IPS-20b (cell line): ENCODE measurements around the gene CYP26C1.

Experiments
- H3K27ac ChIP-seq: one replicate; pipeline ENCODE4 v1.5.1; 2013; ENCODE audit warnings: low read length
- H3K27me3 ChIP-seq: 2 replicates; pipeline ENCODE4 v1.6.1; 2013; ENCODE audit warnings: mild to moderate bottlenecking, low read length, inconsistent platforms; ENCODE audit not compliant: insufficient read depth
- H3K36me3 ChIP-seq: 2 replicates; pipeline ENCODE4 v1.6.1; 2013; ENCODE audit warnings: low read depth, mild to moderate bottlenecking, inconsistent platforms, low read length, moderate library complexity; ENCODE audit not compliant: insufficient read depth
- H3K4me1 ChIP-seq: 2 replicates; pipeline ENCODE4 v1.6.1; 2013; ENCODE audit warnings: mild to moderate bottlenecking, control low read depth, inconsistent platforms, low read length, moderate library complexity; ENCODE audit not compliant: insufficient read depth
- H3K4me3 ChIP-seq: 2 replicates; pipeline ENCODE4 v1.5.1; 2013; ENCODE audit warnings: mild to moderate bottlenecking, low read length, inconsistent platforms
- H3K9ac ChIP-seq: 2 replicates; pipeline ENCODE4 v1.6.1; 2013; ENCODE audit warnings: low read depth, mild to moderate bottlenecking, inconsistent platforms, low read length, moderate library complexity
- H3K9me3 ChIP-seq: 2 replicates; pipeline ENCODE4 v1.6.1; 2013; ENCODE audit warnings: mild to moderate bottlenecking, low read depth, low read length, inconsistent platforms; ENCODE audit not compliant: insufficient read depth

The CYP26C1 gene

GRCh38 chr10:93039721-93040120, 20.9 kb upstream of the CYP26C1 start:
- Histone ChIP-seq H3K27ac (no peak overlapping the region), H3K9ac (no peak overlapping the region), H3K9me3 (no peaks in the 10 kb centered on the region), H3K27me3 (no peaks in the 10 kb centered on the region), H3K4me1 (peaks cover 13% of the 10 kb centered on the region), H3K4me3 (no peak overlapping the region), H3K36me3 (no peaks in the 10 kb centered on the region)

GRCh38 chr10:93054486-93054885, 6.1 kb upstream of the CYP26C1 start:
- Histone ChIP-seq H3K27ac (no peak overlapping the region), H3K9ac (no peak overlapping the region), H3K9me3 (no peaks in the 10 kb centered on the region), H3K4me3 (no peak overlapping the region), H3K36me3 (no peaks in the 10 kb centered on the region), H3K27me3 (peaks cover 19% of the 10 kb centered on the region), H3K4me1 (peaks cover 12% of the 10 kb centered on the region; the same call in 1 of the 2 replicates)

- Histone ChIP-seq H3K27me3 (peaks cover 55% of the 10 kb centered on the region), H3K27ac (no peak overlapping the region), H3K4me3 (no peak overlapping the region), H3K9me3 (no peaks in the 10 kb centered on the region; the same call in 1 of the 2 replicates), H3K9ac (no peak overlapping the region), H3K36me3 (no peaks in the 10 kb centered on the region), H3K4me1 (peaks cover 4% of the 10 kb centered on the region; the same call in 1 of the 2 replicates)
These were observed 2.5 kb upstream of the CYP26C1 start for GRCh38 chr10:93058139-93058538.

GRCh38 chr10:93060887-93061593, 442 bp downstream of the CYP26C1 start:
- peak overlapping the region; percentile 56; the same call in 1 of the 2 replicates for H3K4me3 ChIP-seq
- H3K9me3 ChIP-seq = no peaks in the 10 kb centered on the region; the same call in 1 of the 2 replicates
- H3K27me3 ChIP-seq = peaks cover 84% of the 10 kb centered on the region
- no peaks in the 10 kb centered on the region for H3K4me1 ChIP-seq
- no peak overlapping the region for H3K27ac ChIP-seq
- H3K9ac ChIP-seq = no peak overlapping the region
- H3K36me3 ChIP-seq = no peaks in the 10 kb centered on the region

GRCh38 chr10:93061594-93062513, 1.3 kb downstream of the CYP26C1 start:
- Histone ChIP-seq H3K9me3 (no peaks in the 10 kb centered on the region; the same call in 1 of the 2 replicates), H3K9ac (no peak overlapping the region), H3K27me3 (peaks cover 92% of the 10 kb centered on the region), H3K36me3 (no peaks in the 10 kb centered on the region), H3K27ac (no peak overlapping the region), H3K4me1 (no peaks in the 10 kb centered on the region), H3K4me3 (peak overlapping the region; percentile 56)

- Histone ChIP-seq H3K27ac (no peak overlapping the region), H3K9ac (no peak overlapping the region), H3K4me1 (no peaks in the 10 kb centered on the region), H3K9me3 (no peaks in the 10 kb centered on the region; the same call in 1 of the 2 replicates), H3K27me3 (peaks cover 100% of the 10 kb centered on the region), H3K36me3 (no peaks in the 10 kb centered on the region), H3K4me3 (peak overlapping the region; percentile 45)
These were observed 2.0 kb downstream of the CYP26C1 start for GRCh38 chr10:93062514-93063143.

- H3K36me3 ChIP-seq = no peaks in the 10 kb centered on the region
- H3K27me3 ChIP-seq = peaks cover 100% of the 10 kb centered on the region
- H3K9ac ChIP-seq = no peak overlapping the region
- no peaks in the 10 kb centered on the region; the same call in 1 of the 2 replicates for H3K4me1 ChIP-seq
- H3K4me3 ChIP-seq = peak overlapping the region; percentile 45
- H3K9me3 ChIP-seq = no peaks in the 10 kb centered on the region; the same call in 1 of the 2 replicates
- H3K27ac ChIP-seq = no peak overlapping the region
These were observed 2.8 kb downstream of the CYP26C1 start for GRCh38 chr10:93063144-93063976.

- H3K4me1 ChIP-seq = no peaks in the 10 kb centered on the region; the same call in 1 of the 2 replicates
- no peaks in the 10 kb centered on the region for H3K36me3 ChIP-seq
- no peaks in the 10 kb centered on the region; the same call in 1 of the 2 replicates for H3K9me3 ChIP-seq
- H3K27ac ChIP-seq = no peak overlapping the region
- peaks cover 100% of the 10 kb centered on the region for H3K27me3 ChIP-seq
- H3K9ac ChIP-seq = no peak overlapping the region
- no peak overlapping the region for H3K4me3 ChIP-seq
These were observed 3.5 kb downstream of the CYP26C1 start for GRCh38 chr10:93063977-93064660.

GRCh38 chr10:93064874-93065660, 4.5 kb downstream of the CYP26C1 start:
- no peaks in the 10 kb centered on the region; the same call in 1 of the 2 replicates for H3K4me1 ChIP-seq
- peak overlapping the region; percentile 35; the same call in 1 of the 2 replicates for H3K4me3 ChIP-seq
- H3K27ac ChIP-seq = no peak overlapping the region
- H3K9me3 ChIP-seq = no peaks in the 10 kb centered on the region; the same call in 1 of the 2 replicates
- no peaks in the 10 kb centered on the region for H3K36me3 ChIP-seq
- peaks cover 100% of the 10 kb centered on the region for H3K27me3 ChIP-seq
- no peak overlapping the region for H3K9ac ChIP-seq
